OCI-LY1 (cell line): ENCODE results near the gene APOC3.

Experiments
- CTCF ChIP-seq: fragments of 200-600 bp; sonication (generic), shearing (Covaris generic); IDR thresholded peaks from 2 replicates; pipeline ENCODE4 v1.5.1; 2017; ENCODE audit warnings: mild to moderate bottlenecking, antibody characterized with exemption, low read length, moderate library complexity, mixed read lengths
- EZH2 ChIP-seq: fragments of 200-600 bp; sonication (generic), shearing (Covaris generic); IDR thresholded peaks from 2 replicates; pipeline ENCODE4 v1.8.0; 2017; ENCODE audit warnings: borderline replicate concordance, mixed run types, mild to moderate bottlenecking, antibody characterized with exemption, low read length, moderate library complexity, mixed read lengths

GRCh38 chr11:116852261-116853031, 22.7 kb downstream of the APOC3 start:
- no peak for TF ChIP-seq CTCF
- TF ChIP-seq EZH2: no peak
